ENCODE results near the gene OR51M1. TPM values are rescaled to one million over a fixed set of nuclear protein-coding genes. Genes with fewer than 3 reads are reported as not detected.
"Not testable (repeated sequence)": the region's sequence is repeated elsewhere in the genome, so short reads cannot be mapped to it uniquely, and the experiment has no call there.

OR51M1 gene, protein sequence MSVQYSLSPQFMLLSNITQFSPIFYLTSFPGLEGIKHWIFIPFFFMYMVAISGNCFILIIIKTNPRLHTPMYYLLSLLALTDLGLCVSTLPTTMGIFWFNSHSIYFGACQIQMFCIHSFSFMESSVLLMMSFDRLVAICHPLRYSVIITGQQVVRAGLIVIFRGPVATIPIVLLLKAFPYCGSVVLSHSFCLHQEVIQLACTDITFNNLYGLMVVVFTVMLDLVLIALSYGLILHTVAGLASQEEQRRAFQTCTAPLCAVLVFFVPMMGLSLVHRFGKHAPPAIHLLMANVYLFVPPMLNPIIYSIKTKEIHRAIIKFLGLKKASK
- total RNA-seq = not detected in 2 replicates

DNA sequence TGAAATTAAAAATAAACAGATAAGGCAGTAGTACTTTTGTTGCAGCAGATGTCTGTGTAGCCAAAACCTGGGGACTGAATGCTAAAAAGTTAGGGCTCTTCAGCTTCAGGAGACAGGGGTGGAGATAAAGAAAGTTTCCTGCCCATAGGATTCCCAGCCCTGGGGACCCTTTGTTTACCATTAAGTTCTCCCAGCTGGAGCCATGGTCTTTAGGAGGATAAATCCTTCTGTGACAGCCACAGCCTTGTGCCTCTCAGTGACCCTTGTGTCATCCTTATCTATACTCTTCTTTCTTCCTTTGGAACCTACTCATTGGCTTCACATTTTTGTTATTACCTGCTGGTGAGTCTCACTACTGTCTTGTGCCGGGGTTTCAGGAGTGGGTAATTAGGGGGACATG is at the start of gene OR51M1:
Gene OR51M1, plus strand, starts transcription at position 237 of the 400 bp plus-strand sequence. CDS start 5,587 bp downstream, outside the sequence.
- DNase-seq (ENCODE audit: low read depth in 2 of 2) = no peak

DNA sequence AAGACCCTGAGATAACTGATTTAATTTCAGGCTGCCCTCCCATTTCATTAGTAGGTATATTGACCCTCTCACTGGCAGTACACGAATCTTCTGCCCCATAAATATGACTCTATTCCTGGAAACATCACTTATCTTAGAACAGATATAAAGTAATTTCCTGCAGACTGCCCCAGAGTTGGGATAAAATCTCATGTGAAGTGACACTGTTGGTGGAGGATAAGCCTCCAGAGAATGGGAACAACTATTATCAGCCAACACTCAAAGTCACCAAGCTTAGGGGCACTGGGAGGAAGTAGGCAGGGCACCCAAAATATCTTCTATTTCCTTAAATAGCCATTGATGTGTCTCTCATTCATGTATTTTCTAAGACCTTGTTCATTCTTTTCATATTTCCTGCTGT is 48.4 kb upstream of the OR51M1 start:
- DNase-seq (ENCODE audit: low read depth in 2 of 2) = no peak

DNA sequence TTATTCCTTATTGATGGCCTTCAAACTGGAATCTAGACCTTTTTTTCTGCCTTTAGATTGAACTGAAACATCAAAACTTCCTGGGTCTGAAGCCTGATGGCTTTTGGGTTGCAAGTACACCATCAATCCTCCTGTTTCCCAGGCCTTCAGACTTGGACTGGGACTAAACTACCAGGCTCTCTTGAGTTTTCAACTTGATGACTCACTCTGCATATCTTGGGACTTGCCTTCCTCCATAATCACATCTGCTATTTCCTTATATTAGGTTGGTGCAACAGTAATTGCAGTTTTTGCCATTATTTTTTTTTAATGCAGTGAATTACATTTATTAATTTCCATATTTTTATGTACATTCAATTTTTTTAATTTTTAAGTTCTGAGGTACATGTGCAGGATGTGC is 47.3 kb upstream of the OR51M1 start:
- DNase-seq (ENCODE audit: low read depth in 2 of 2) = no peak

DNA sequence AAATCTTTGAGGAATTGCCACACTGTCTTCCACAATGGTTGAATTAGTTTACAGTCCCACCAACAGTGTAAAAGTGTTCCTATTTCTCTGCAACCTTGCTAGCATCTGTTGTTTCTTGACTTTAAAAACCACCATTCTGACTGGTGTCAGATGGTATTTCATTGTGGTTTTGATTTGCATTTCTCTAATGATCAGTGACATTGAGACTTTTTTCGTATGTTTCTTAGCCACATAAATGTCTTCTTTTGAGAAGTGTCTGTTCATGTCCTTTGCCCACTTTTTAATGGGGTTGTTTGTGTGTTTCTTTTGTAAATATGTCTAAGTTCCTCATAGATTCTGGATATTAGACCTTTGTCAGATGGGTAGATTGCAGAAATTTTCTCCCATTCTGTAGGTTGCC is 46.4 kb upstream of the OR51M1 start:
- not testable (repeated sequence) for DNase-seq (ENCODE audit: low read depth in 2 of 2)

DNA sequence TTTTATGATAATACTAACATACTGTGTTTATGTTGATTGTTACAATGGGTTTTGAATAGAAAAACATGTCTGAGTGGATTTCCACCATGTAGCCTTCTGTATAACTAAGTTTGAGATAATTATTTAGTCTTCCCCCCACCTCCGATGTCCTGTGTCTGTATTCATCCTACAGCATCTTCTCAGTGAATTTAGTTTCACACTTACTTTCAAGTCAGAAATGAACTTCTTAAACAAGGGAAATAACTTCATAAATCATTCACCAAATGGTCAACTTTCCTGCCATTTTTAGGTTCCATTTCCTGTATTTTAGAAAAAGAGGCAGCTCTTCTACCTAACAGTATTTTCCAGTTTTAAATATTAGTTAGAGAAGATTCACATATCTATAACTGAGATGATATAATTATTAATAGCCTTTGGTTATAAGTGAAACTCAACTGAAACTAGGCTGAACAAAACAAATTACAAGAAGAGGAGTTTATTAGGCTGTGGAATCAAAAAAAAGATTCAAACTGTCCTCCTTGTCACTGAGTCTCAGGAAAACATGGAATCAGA is 43.8 kb upstream of the OR51M1 start:
- DNase-seq (ENCODE audit: low read depth in 2 of 2) = no peak

DNA sequence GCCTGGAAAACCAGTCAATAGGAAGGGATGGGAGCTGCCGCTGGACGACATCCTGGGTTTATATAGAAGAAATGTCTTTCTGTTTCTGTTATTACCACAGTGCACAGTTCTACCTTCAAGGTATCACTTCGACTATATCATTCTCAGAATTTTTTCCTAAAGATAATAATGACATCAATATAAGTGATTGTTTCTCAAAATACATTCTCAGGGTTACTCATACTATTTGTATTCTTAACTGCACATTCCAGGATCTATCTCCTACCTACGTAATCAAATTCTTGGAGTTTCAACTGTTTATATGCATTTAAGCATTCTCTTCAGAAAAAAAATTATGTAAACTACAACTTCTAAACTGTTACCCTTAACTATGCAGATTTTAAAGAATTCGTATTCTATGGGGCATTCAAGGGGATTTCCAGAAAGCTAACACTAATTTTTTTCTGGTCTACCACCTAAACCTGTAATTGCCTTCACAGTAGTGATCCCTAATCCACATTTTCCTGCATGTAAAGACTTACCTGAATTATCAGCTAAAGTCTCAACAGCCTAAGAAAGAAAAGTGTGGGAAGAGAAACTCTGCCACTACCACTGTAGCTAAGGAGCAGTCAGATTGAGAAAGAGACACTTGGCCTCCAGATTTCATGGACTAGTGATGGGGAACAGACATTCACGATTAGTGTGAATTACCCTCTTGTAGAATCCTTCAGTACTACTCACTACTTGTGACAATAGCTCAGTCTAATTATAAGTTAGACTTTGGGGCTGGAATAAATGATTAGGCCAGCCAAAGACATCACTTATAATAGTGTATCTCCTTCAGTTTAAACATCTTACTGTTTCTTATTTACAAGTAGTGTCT is 39.9 kb upstream of the OR51M1 start, which contains the start of gene OR51B5:
Gene OR51B5, minus strand, starts transcription at position 51 of the 862 bp plus-strand sequence. Its CDS starts 0 bp downstream, at position 51.
- DNase-seq (ENCODE audit: low read depth in 2 of 2) = no peak

DNA sequence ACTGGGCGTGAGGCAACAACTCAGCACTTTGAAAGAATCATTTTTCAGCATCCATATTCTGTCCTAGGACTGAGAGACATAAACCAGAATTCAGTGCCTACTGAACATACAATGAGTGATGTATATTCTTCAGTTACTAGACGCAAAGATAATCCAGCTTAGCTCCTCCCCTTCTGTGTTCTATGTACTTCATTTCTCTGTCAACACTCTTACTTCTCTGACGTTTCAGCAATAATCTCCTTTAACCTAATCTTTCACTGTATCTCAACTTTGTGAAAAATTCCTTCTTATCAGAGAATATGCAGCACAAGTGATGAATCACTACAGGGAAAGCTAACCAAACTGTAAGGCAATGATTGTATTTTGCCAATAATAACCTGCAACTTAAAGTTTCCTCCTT is 37.8 kb upstream of the OR51M1 start:
- no peak for DNase-seq (ENCODE audit: low read depth in 2 of 2)

DNA sequence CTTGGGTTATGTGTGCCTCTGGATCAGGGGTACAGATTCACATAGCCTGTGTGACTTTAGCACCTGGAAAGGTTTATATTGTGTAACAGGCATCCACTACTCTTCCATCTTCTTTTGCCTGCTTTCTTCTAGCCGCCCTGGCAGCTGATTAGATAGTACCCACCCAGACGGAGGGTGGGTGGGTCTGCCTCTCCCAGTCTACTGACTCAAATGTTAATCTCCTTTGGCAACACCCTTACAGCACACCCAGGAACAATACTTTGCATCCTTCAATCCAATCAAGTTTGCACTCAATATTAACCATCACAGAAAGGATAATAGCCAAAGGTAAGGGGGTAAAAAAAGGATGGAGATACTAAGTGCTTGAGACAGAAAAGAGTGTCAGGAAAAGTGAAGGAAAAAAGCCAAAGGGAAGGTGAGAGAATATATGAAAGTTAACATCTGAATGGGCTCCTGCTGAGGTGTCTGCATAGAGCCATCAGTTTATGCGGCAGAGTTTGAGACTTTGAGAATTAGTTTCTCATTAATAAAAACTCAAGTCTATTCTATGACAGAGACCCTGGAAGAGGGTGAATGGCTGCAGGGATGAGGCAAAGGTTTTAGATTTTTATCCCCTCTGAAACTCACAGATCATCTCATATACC is 34.9 kb upstream of the OR51M1 start:
- no peak for DNase-seq (ENCODE audit: low read depth in 2 of 2)

DNA sequence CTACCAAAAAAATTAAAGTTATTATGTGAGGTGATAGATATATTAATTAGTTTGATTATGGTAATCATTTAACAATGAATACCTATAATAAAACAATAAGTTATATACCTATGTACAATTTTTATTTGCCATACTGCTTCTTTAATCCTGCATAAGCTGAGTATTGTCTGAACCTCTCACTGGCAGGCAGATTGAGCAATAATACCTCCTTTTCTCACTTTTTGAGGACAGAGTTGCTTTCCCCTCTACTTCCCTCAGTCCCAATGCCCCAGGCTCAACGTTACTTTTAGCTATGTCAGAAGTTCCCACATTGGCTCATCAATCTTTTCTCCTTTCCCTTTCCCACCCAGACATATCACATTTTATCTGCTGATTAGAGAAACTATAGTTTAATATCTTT is 34.1 kb upstream of the OR51M1 start:
- no peak for DNase-seq (ENCODE audit: low read depth in 2 of 2)

DNA sequence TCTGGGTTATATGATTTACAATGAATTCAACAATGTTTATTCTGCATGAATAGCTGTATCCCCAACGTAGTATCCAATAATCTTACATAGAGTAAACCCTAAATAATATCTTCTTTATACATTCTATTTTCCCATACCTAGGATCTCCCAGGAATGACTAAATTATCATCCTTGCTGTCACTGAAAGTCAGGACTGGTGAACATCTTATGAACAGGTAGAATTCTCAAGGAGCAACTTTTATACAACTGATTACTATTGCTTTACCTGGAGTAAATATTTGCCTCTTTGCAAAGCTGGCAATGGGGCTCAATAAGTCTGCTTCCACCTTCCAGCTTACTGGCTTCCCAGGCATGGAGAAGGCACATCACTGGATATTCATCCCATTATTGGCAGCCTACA is 32.4 kb upstream of the OR51M1 start, which contains the start of gene OR51B6:
Gene OR51B6, plus strand, starts transcription at position 301 of the 400 bp plus-strand sequence. Its CDS starts 0 bp downstream, at position 301.
- DNase-seq (ENCODE audit: low read depth in 2 of 2) = no peak

DNA sequence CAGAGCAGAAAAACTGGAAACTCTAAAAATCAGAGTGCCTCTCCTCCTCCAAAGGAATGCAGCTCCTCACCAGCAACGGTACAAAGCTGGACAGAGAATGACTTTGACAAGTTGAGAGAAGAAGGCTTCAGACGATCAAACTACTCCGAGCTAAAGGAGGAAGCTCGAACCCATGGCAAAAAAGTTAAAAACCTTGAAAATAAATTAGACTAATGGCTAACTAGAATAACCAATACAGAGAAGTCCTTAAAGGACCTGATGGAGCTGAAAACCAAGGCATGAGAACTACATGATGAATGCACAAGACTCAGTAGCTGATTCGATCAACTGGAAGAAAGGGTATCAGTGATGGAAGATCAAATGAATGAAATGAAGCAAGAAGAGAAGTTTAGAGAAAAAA is 27.6 kb upstream of the OR51M1 start:
- DNase-seq (ENCODE audit: low read depth in 2 of 2) = not testable (repeated sequence)

DNA sequence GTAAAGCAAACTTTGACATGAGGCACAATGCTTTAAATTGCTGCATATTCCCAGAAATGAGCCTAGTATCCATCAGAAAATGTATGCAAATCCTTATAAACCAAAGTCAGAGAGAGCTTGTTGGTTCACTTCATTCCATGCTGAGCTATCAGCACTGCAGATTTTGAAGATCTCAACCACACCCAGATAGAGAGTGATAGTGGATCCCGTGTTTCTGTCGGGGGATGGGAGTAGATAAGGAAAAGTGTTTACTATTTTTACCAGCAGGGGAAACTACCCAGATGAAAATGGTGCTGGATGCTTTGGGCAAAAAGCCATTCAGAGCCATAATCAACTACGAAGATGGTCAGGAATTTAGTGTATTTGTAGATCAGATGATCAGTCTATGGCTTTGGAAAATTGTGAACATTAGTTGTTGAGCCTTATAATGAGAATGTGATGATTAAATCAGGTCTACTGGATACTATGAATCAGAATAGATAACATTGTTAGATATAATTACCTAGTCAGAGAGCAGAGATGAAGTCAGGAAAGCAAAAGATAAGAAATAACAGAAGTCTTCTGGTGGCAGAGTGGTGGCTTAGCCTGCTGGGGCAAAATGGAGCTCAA is 21.5 kb upstream of the OR51M1 start:
- no peak for DNase-seq (ENCODE audit: low read depth in 2 of 2)

DNA sequence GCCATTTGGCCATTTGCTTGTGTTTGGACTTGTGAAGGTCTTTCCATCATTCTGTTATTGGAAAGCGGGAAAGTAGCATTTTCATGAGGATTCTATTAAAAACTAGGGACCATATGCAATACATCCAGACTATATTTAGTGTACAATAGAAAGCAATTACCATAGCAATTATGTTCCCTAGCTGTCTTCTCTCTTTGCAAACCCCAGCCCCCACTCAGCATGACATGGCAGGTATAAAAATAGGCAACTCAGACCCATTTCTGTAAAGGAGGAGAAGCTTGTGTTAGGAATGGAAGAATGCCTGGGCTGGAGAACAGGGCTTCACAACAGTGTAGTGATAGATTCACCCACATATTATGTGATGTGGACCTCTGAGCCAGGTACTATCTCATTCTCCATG is 19.9 kb upstream of the OR51M1 start:
- no peak for DNase-seq (ENCODE audit: low read depth in 2 of 2)

DNA sequence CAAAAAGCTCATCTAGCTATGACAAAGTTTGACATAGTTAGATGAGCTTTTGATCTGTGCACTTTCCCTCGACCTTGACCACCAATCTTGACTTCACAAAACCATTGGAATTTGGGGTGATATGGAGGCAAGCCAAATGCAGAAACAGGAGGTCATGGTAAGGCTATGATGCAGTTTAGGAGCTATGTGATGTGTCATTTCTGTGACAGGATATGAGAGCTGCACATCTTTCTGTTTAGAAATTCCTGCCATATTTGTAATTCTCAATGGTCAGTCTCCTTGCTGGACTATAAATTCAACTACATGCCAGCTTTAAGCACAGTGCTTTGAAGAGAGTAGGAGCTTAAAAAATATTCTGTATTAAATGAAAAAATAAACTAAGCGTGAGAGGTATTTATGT is 19.4 kb upstream of the OR51M1 start:
- peak; percentile 18 to 49 for DNase-seq (ENCODE audit: low read depth in 2 of 2)

DNA sequence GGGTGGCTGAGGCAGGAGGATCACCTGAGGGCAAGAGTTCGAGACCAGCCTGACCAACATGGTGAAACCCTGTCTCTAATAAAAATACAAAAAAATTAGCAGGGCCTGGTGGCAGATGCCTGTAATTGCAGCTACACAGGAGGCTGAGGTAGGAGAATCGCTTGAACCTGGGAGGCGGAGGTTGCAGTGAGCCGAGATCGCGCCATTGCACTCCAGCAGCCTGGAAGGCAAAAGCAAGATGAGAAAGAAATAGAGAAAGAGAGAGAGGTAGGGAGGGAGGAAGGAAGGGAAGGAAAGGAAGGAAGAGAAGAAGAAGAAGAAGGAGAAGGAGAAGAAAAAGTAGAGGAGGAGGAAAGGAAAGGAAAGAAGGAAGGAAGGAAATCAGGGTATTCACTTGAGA is 17.2 kb upstream of the OR51M1 start:
- DNase-seq (ENCODE audit: low read depth in 2 of 2) = not testable (repeated sequence)

DNA sequence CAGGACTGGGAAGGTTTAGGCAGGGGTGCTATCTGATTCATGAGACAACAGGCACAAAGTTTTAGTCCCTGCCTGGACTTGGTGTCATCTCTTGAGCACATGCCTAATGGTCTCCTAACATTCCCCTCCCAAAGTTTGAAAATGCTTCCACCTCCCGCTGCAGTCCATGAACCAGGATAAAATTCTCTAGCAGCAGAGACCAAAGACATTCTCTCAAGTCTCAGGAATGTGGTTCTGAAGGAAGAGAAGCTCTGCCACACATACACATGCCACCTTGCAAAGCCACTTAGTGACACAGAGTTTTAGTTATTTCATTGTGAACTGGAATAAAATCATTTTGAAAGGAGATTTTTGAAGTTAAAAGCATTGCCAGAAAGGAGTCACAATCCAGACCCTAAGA is 16.8 kb upstream of the OR51M1 start:
- peak in 1 of 2 donors; percentile 3 for DNase-seq (ENCODE audit: low read depth in 2 of 2)

DNA sequence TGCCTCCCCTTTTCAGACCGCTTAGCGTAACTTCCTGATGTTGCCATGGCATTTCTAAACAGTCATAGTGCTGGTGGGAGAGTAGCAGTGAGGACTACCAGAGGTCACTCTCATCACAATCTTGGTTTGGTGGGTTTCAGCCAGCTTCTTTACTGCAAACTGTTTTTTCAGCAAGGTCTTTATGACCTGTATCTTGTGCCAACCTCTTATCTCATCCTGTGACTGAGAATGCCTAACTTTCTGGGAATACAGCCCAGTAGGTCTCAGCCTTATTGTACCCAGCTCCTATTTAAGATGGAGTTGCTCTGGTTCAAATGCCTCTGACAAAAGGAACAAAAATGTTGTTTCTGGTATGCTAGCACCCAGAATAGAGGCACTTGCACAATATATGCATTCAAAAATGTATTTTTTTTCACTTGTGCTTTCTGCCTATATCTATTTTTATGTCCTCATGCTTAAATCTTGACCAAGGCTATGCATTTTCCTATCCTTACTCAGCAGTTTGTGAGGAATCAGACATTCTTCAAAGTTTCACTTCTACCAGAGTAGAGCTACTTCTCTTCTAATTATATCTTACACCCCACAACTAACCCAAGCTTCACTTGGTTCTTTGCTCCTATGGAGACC is 16.1 kb upstream of the OR51M1 start:
- DNase-seq (ENCODE audit: low read depth in 2 of 2) = peak; percentile 56 to 94

DNA sequence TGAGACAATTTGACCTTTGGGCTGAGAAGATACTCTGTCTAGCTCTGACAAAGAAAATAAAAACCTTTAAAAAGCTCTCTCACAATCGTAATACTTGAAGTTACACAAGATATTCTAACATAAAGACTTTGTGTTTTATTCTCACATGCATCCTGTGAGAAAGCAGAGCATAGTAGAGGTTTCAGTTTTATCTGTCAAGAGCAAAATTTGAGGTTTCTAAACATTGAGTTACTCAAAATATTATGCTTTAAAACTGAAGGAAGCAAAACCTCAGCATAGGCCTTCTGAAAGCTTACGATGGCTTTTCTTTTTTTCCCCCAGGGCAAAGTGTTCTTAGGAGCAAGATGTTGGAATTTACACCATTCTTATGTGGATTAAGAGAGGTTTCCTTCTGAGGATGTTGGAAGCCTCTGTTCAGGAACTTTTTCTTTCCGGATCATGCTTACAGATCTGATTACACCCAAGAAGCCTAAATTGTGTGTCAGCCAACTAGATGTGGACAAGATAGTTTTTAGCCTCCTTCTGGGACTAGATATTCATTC is 15.0 kb upstream of the OR51M1 start:
- DNase-seq (ENCODE audit: low read depth in 2 of 2) = no peak

DNA sequence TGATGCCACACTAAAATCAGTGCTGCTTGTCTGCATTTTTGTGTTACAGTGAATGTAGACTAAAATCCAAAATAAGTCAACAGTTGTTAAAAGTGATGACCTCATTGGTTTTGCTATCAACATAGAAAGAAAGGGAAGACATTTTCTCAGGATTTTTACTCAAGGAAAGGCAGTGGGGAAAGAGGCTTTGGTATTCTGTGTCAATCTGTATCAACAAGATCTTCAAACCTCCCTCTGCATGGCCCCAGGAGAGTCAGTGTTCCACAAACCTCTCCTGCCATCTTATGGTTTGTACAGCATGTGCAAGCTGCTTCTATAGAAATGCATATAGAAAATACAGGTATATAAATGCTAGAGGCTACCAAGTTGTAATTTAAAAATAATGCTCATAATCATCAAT is 13.8 kb upstream of the OR51M1 start:
- peak; percentile 7 to 58 for DNase-seq (ENCODE audit: low read depth in 2 of 2)

DNA sequence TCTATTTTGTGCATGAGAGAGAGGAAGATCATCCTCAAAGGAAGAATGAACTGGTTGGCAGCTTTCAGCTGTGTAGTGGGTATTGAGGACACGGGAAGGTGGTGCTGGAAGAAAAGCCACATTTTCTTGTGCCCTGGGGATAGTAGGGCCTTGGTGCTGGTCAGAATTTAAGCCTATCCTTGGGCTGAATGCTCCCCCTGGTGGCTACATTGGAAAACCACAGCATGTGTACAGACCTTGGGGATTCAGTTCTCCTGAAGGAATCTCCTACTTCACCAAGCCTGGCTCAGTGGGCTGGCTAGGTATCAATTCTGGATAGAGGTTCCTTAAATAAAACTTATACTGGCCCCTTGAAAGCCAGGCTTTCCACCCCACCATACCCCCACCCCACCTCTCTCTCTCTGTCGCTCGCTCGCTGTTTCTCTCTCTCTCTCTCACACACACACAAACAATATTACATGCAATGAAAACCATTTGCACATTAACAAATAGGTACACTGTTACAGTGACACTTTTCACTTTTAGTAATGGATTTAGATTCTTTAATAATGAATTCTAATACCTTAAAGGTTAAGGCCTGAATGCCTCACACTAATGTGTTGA is 2.8 kb upstream of the OR51M1 start:
- peak; percentile 33 to 75 for DNase-seq (ENCODE audit: low read depth in 2 of 2)

All from dermis microvascular lymphatic vessel endothelial cell (primary cell).